ENCODE data around the gene COL9A3.

- no peak for TF ChIP-seq CTCF (IDR thresholded peaks at IDR 0.05)
- no peak for TF ChIP-seq POLR2A (IDR thresholded peaks at IDR 0.05)
Measured at GRCh38 chr20:62805155-62805710, 11.6 kb upstream of the COL9A3 start.
